Liver (tissue), 9 donors: ENCODE measurements around the gene UNC79. TPM values are rescaled to one million over a fixed set of nuclear protein-coding genes. Genes with fewer than 3 reads are reported as not detected.

ENCODE experiments used
- DNase-seq: peaks from one replicate; pipeline ENCODE4 v3.0.0-alpha.2; 2017; ENCODE audit warnings: low spot score
- H3K27ac ChIP-seq, 2 donors: one replicate each; pipeline ENCODE4 v1.7.0; 2013; ENCODE audit warnings: inconsistent platforms in 2 of 2, low read length in 2 of 2, control low read depth in 1 of 2, low read depth in 1 of 2, mild to moderate bottlenecking in 1 of 2
- H3K27me3 ChIP-seq, 4 donors: one replicate each; pipeline versions ENCODE4 v1.6.1 to v1.7.0; 2013; ENCODE audit warnings: low read length in 3 of 4, inconsistent platforms in 1 of 4, mild to moderate bottlenecking in 1 of 4, moderate library complexity in 1 of 4; ENCODE audit not compliant: control insufficient read depth in 4 of 4, insufficient read depth in 4 of 4
- H3K36me3 ChIP-seq, 4 donors: one replicate each; pipeline versions ENCODE4 v1.6.1 to v1.7.0; 2013; ENCODE audit warnings: low read length in 3 of 4, mild to moderate bottlenecking in 3 of 4, low read depth in 1 of 4, moderate library complexity in 1 of 4; ENCODE audit not compliant: control insufficient read depth in 4 of 4, insufficient read depth in 3 of 4
- H3K4me1 ChIP-seq, 4 donors: one replicate each; pipeline versions ENCODE4 v1.6.1 to v1.7.0; 2013; ENCODE audit warnings: low read length in 3 of 4, mild to moderate bottlenecking in 3 of 4, moderate library complexity in 1 of 4; ENCODE audit not compliant: control insufficient read depth in 4 of 4, insufficient read depth in 4 of 4
- H3K4me3 ChIP-seq, 3 donors: one replicate each; pipeline versions ENCODE4 v1.6.1 to v1.7.0; 2013; ENCODE audit warnings: low read length in 3 of 3, control low read depth in 1 of 3, low read depth in 1 of 3, mild to moderate bottlenecking in 1 of 3
- H3K9ac ChIP-seq, 2 donors: one replicate each; pipeline ENCODE4 v1.7.0; 2013; ENCODE audit warnings: low read length in 2 of 2, mild to moderate bottlenecking in 2 of 2, moderate library complexity in 2 of 2, control low read depth in 1 of 2, low read depth in 1 of 2
- H3K9me3 ChIP-seq, 4 donors: one replicate each; pipeline versions ENCODE4 v1.6.1 to v1.7.0; 2013; ENCODE audit warnings: low read length in 3 of 4; ENCODE audit not compliant: control insufficient read depth in 4 of 4
- ATF3 ChIP-seq: IDR thresholded peaks from 2 replicates; pipeline ENCODE4 v1.6.1; 2016; ENCODE audit warnings: antibody characterized with exemption
- CTCF ChIP-seq: fragments of 150-350 bp; IDR thresholded peaks from 2 replicates; pipeline ENCODE4 v1.5.1; 2017; ENCODE audit warnings: improper control_type of control experiment, low read depth, low read length; ENCODE audit not compliant: missing input control
- EGR1 ChIP-seq, 2 donors: IDR thresholded peaks; 2 replicates each; pipeline ENCODE4 v1.6.1; 2016 to 2018; ENCODE audit warnings: antibody characterized with exemption in 2 of 2, low read depth in 2 of 2
- FOXA1 ChIP-seq: IDR thresholded peaks from 2 replicates; pipeline ENCODE4 v1.6.1; 2016; ENCODE audit warnings: antibody characterized with exemption
- FOXA2 ChIP-seq: IDR thresholded peaks from 2 replicates; pipeline ENCODE4 v1.6.1; 2016; ENCODE audit warnings: antibody characterized with exemption
- GABPA ChIP-seq, 2 donors: IDR thresholded peaks in 1 of 2; conservative IDR thresholded peaks in 1 of 2; 2 replicates each; pipeline ENCODE4 v1.6.1; 2016; ENCODE audit warnings: antibody characterized with exemption in 2 of 2, mild to moderate bottlenecking in 1 of 2, moderate library complexity in 1 of 2
- HNF4A ChIP-seq, 2 donors: conservative IDR thresholded peaks; 2 replicates each; pipeline ENCODE4 v1.6.1; 2016; ENCODE audit warnings: antibody characterized with exemption in 2 of 2, mild to moderate bottlenecking in 2 of 2
- HNF4G ChIP-seq: IDR thresholded peaks from 2 replicates; pipeline ENCODE4 v1.6.1; 2016; ENCODE audit warnings: antibody characterized with exemption
- JUND ChIP-seq, 2 donors: IDR thresholded peaks; 2 replicates each; pipeline ENCODE4 v1.6.1; 2016; ENCODE audit warnings: antibody characterized with exemption in 2 of 2
- MAX ChIP-seq: IDR thresholded peaks from 2 replicates; pipeline ENCODE4 v1.6.1; 2016; ENCODE audit warnings: antibody characterized with exemption
- NR2F2 ChIP-seq: IDR thresholded peaks from 2 replicates; pipeline ENCODE4 v1.6.1; 2016; ENCODE audit warnings: antibody characterized with exemption
- RAD21 ChIP-seq, 2 donors: IDR thresholded peaks; 2 replicates each; pipeline ENCODE4 v1.6.1; 2016; ENCODE audit warnings: antibody characterized with exemption in 2 of 2, mild to moderate bottlenecking in 2 of 2
- REST ChIP-seq: IDR thresholded peaks from 2 replicates; pipeline ENCODE4 v1.6.1; 2016; ENCODE audit warnings: antibody characterized with exemption, mild to moderate bottlenecking
- RXRA ChIP-seq, 2 donors: IDR thresholded peaks; 2 replicates each; pipeline ENCODE4 v1.6.1; 2017 to 2018; ENCODE audit warnings: antibody characterized with exemption in 2 of 2, mild to moderate bottlenecking in 1 of 2
- SP1 ChIP-seq: IDR thresholded peaks from 2 replicates; pipeline ENCODE4 v1.6.1; 2018; ENCODE audit warnings: antibody characterized with exemption, mild to moderate bottlenecking
- TAF1 ChIP-seq: conservative IDR thresholded peaks from 2 replicates; pipeline ENCODE4 v1.6.1; 2016; ENCODE audit warnings: antibody characterized with exemption, mild to moderate bottlenecking
- YY1 ChIP-seq: IDR thresholded peaks from 2 replicates; pipeline ENCODE4 v1.6.1; 2016; ENCODE audit warnings: antibody characterized with exemption, mild to moderate bottlenecking
- ZBTB33 ChIP-seq: IDR thresholded peaks from 2 replicates; pipeline ENCODE4 v1.6.1; 2016; ENCODE audit warnings: antibody characterized with exemption
- WGBS: extraction: QIAGEN DNeasy Blood & Tissue Kit; methylation state at CpG from one replicate; pipeline ENCODE4 v1.1.7; 2013; 5-methylcytosine and 5-hydroxymethylcytosine counted together
- polyA plus RNA-seq, 2 donors: library from polyadenylated mRNA; stranded (reverse) in 1 of 2; unstranded in 1 of 2; fragments of 200-250 nt in 1 of 2; fragments of >200 nt in 1 of 2; fragmentation: Nextera tagmentation in 1 of 2; extraction: Ambion mirVana in 1 of 2; gene quantifications; one replicate each; pipeline versions ENCODE4 v1.2.1 to v1.2.3, GENCODE V29; 2013 to 2015
- total RNA-seq, 2 donors: library from RNA; depleted of rRNA; stranded (reverse); fragments of >200 nt; gene quantifications; one replicate each; pipeline ENCODE4 v1.2.3, GENCODE V29; 2014
- donor health status: healthy.
- donor health status: healthy.
- donor health status: healthy.
- donor health status: healthy.
- donor health status: healthy.

Gene UNC79
- total and polyA plus RNA-seq, 4 donors, result 0.01 to 0.08 (median 0.05) TPM; not detected in 1

- TF ChIP-seq ZBTB33 (no peak), MAX (no peak), HNF4A (conservative IDR thresholded peaks at IDR 0.05) (no peak), FOXA2 (no peak), JUND (IDR thresholded peaks at IDR 0.05) (no peak), NR2F2 (no peak), GABPA (IDR thresholded peaks at IDR 0.05 in 1 of 2, conservative IDR thresholded peaks at IDR 0.05 in 1 of 2) (no peak), FOXA1 (no peak), HNF4G (no peak)
These were observed 79.3 kb downstream of the UNC79 start (continued) for GRCh38 chr14:93510056-93510455.

- WGBS, result 90% methylated on average over 5 of the region's 5 CpGs
- Histone ChIP-seq H3K27me3 (no peaks in the 10 kb centered on the region), H3K27ac (no peak overlapping the region), H3K4me3 (no peak overlapping the region), H3K9ac (no peak overlapping the region), H3K9me3 (no peaks in the 10 kb centered on the region), H3K36me3 (no peaks in the 10 kb centered on the region), H3K4me1 (no peaks in the 10 kb centered on the region)
- TF ChIP-seq FOXA2, result no peak
- no peak for DNase-seq
These were observed 80.3 kb downstream of the UNC79 start for GRCh38 chr14:93511001-93511400.

- no peak for DNase-seq
- Histone ChIP-seq H3K4me3 (no peak overlapping the region), H3K9ac (no peak overlapping the region), H3K27ac (no peak overlapping the region), H3K9me3 (peaks cover 0 to 20% (median under 1%) of the 10 kb centered on the region in 4 donors), H3K27me3 (no peaks in the 10 kb centered on the region), H3K36me3 (no peaks in the 10 kb centered on the region), H3K4me1 (no peaks in the 10 kb centered on the region)
- TF ChIP-seq RAD21 (IDR thresholded peaks at IDR 0.05) (no peak), RXRA (IDR thresholded peaks at IDR 0.05) (no peak), EGR1 (IDR thresholded peaks at IDR 0.05; ENCODE audit: low read depth in 2 of 2) (no peak), NR2F2 (no peak), YY1 (no peak), MAX (no peak), REST (no peak), JUND (IDR thresholded peaks at IDR 0.05) (no peak), HNF4A (conservative IDR thresholded peaks at IDR 0.05) (no peak), GABPA (IDR thresholded peaks at IDR 0.05 in 1 of 2, conservative IDR thresholded peaks at IDR 0.05 in 1 of 2) (no peak), TAF1 (no peak), SP1 (no peak), HNF4G (no peak), CTCF (no peak), ATF3 (no peak), FOXA2 (no peak), ZBTB33 (no peak), FOXA1 (no peak)
- WGBS, result 93% methylated on average over 3 of the region's 3 CpGs
These were observed 89.4 kb downstream of the UNC79 start for GRCh38 chr14:93520053-93520607.
